ENCODE data around the gene AQP2. TPM values are rescaled to one million over a fixed set of nuclear protein-coding genes. Genes with fewer than 3 reads are reported as not detected.

The AQP2 gene
- total and polyA plus RNA-seq, 2 of the 13 experiments (the other 11 are each of a cell fraction or from before 2014, with no cell fraction given), result not detected

DNA sequence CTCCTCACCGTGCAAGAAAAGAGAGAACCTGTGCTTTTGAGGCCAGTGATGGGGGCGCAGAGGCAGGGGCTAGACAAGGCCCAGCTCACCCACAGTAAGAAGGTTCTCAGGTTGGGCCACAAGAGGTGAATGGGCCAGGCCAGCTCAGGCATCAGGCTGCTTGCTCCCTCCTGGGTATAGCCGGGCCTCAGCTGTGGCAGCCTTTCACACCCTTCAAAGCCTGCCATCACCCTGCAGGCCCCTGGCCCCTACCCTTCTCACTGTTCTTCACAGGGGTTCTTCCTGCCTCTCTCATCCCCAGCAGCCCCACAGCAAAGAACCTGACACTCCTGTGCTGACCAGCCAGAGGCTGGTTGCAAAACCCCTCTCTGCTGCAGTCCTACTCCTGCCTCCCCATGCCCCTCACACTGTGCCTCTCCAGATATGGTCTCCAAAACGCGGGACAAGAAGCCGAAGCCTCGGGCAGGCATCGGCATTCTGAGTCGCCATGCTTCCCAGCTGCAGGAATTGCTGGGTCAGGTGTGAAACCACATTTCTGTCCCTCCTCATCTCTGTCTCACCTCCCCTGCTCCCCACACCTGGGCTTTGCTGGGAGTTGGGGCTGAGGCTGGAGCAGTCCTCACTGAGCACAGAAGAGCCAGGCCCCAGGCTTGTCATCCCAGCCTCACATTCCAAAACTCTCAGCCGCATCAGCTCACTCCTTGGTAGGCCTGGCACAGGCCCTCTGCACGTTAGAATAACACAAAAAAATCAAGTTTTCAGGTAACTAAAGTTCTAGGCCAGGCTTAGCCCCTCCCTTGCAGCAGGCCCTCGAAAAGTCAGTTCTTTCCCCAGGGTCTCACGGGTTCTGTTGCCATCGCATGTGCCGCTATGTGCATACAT lies 40.0 kb upstream of the AQP2 start:
- Histone ChIP-seq H4K20me1 (ENCODE audit: insufficient read depth, low read length) (0 out of 2 replicates have a peak, but pooled peaks cover under 1% of the 10 kb centered on the region), H3K27ac (ENCODE audit: extremely low read length, insufficient read depth, low read length) (no peak overlapping the region), H3K9me3 (ENCODE audit: low read length) (no peaks in the 10 kb centered on the region), H3K27me3 (ENCODE audit: control insufficient read depth in 1 of 2, insufficient read depth in 2 of 2, low read length in 2 of 2) (peaks cover 4 to 24% of the 10 kb centered on the region in 2 experiments; a peak in 3 of 5 replicates), H2AFZ (ENCODE audit: low read length) (no peak overlapping the region), H3K36me3 (replicated peaks in 1 of 2; ENCODE audit: control insufficient read depth in 1 of 2, insufficient read depth in 2 of 2, low read length in 2 of 2) (no peaks in the 10 kb centered on the region), H3K4me3 (replicated peaks in 1 of 3; ENCODE audit: insufficient read depth in 1 of 3, low read depth in 2 of 3, low read length in 3 of 3) (no peak overlapping the region), H3K4me2 (ENCODE audit: low read depth, low read length) (no peak overlapping the region), H3K4me1 (ENCODE audit: insufficient read depth, low read length) (peaks cover 9% of the 10 kb centered on the region; the same call in 1 of the 2 replicates), H3K9ac (ENCODE audit: insufficient read depth, low read depth, low read length) (no peak overlapping the region), H3K79me2 (ENCODE audit: insufficient read depth, low read length) (no peaks in the 10 kb centered on the region)
- BruUV-seq (replicated peaks), result no TSS peak
- ChIA-PET CTCF (ENCODE audit: low intra/inter-chr PET ratio, low total read pairs) (no interaction called here), POLR2A (no interaction called here)
- intact Hi-C loops (cut with micrococcal nuclease; ENCODE audit: unreplicated experiment), result no loop called here
- TF ChIP-seq THAP11 (CRISPR knock-in tag; IDR thresholded peaks at IDR 0.05) (no peak), KDM5B (CRISPR knock-in tag; IDR thresholded peaks at IDR 0.05; ENCODE audit: borderline replicate concordance) (0 out of 2 replicates have a peak, but pooled peaks have one; percentile 21)
- FAIRE-seq (no peak), ATAC-seq (peak; percentile 21; the same call in 2 of the 3 replicates), DNase-seq (ENCODE audit: low spot score) (no peak)
- 61% methylated on average over 11 of the region's 15 CpGs for WGBS (ENCODE audit: low lambda C conversion rate)
- in situ Hi-C loops (cut with HindIII; ENCODE audit: extremely low pct_ligation_motif_present, low pct_unique_long_range_greater_than_20kb), result no loop called here

DNA sequence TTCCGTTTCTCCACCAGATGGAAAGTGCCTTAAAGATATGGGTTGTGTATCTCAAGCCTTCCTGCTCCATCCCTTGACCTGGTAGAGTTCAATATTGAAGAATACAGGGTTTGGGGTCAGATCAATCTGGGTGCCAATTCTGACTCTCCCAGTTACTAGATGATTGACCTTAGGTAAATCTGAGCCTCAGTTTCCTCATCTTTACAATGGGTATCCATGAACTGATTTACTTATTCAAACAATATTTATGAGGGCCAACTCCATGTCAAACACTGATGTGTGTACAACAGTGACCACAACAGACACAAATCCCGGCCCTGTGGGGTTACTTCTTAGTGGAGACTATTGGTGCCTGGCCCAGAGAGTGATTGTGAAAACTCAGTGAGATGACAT lies 39.3 kb upstream of the AQP2 start:
- no TSS peak for BruUV-seq (replicated peaks)
- no peak for DNase-seq (ENCODE audit: low spot score)
- ChIA-PET POLR2A (no interaction called here), CTCF (ENCODE audit: low intra/inter-chr PET ratio, low total read pairs) (no interaction called here)
- H3K4me3 ChIP-seq (replicated peaks in 1 of 3; ENCODE audit: insufficient read depth in 1 of 3, low read depth in 2 of 3, low read length in 3 of 3), result no peak overlapping the region
- no peak for FAIRE-seq
- 21% methylated on average over 2 of the region's 2 CpGs for WGBS (ENCODE audit: low lambda C conversion rate)
- no peak overlapping the region for H2AFZ ChIP-seq (ENCODE audit: low read length)
- no peak overlapping the region for H3K9ac ChIP-seq (ENCODE audit: insufficient read depth, low read depth, low read length)
- in situ Hi-C loops (cut with HindIII; ENCODE audit: extremely low pct_ligation_motif_present, low pct_unique_long_range_greater_than_20kb), result no loop called here
- H4K20me1 ChIP-seq (ENCODE audit: insufficient read depth, low read length), result no peaks in the 10 kb centered on the region
- H3K27ac ChIP-seq (ENCODE audit: extremely low read length, insufficient read depth, low read length), result no peak overlapping the region
- H3K9me3 ChIP-seq (ENCODE audit: low read length), result no peaks in the 10 kb centered on the region
- H3K4me2 ChIP-seq (ENCODE audit: low read depth, low read length), result no peak overlapping the region
- peaks cover 4 to 24% of the 10 kb centered on the region in 2 experiments; a peak in 3 of 5 replicates for H3K27me3 ChIP-seq (ENCODE audit: control insufficient read depth in 1 of 2, insufficient read depth in 2 of 2, low read length in 2 of 2)
- TF ChIP-seq ZNF629 (CRISPR knock-in tag; conservative IDR thresholded peaks at IDR 0.05), result 0 out of 2 replicates have a peak, but pooled peaks have one; percentile 21
- TF ChIP-seq, protein P1, sequence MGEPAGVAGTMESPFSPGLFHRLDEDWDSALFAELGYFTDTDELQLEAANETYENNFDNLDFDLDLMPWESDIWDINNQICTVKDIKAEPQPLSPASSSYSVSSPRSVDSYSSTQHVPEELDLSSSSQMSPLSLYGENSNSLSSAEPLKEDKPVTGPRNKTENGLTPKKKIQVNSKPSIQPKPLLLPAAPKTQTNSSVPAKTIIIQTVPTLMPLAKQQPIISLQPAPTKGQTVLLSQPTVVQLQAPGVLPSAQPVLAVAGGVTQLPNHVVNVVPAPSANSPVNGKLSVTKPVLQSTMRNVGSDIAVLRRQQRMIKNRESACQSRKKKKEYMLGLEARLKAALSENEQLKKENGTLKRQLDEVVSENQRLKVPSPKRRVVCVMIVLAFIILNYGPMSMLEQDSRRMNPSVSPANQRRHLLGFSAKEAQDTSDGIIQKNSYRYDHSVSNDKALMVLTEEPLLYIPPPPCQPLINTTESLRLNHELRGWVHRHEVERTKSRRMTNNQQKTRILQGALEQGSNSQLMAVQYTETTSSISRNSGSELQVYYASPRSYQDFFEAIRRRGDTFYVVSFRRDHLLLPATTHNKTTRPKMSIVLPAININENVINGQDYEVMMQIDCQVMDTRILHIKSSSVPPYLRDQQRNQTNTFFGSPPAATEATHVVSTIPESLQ (CRISPR knock-in tag; conservative IDR thresholded peaks at IDR 0.05), result no peak
- H3K36me3 ChIP-seq (replicated peaks in 1 of 2; ENCODE audit: control insufficient read depth in 1 of 2, insufficient read depth in 2 of 2, low read length in 2 of 2), result no peaks in the 10 kb centered on the region
- H3K79me2 ChIP-seq (ENCODE audit: insufficient read depth, low read length), result no peaks in the 10 kb centered on the region
- peaks cover 9% of the 10 kb centered on the region; the same call in 1 of the 2 replicates for H3K4me1 ChIP-seq (ENCODE audit: insufficient read depth, low read length)
- no peak for ATAC-seq
- intact Hi-C loops (cut with micrococcal nuclease; ENCODE audit: unreplicated experiment), result no loop called here

All from HepG2 (cell line).